Endothelial cell of umbilical vein (primary cell): ENCODE measurements around the gene APOF. TPM values are rescaled to one million over a fixed set of nuclear protein-coding genes. Genes with fewer than 3 reads are reported as not detected.

ENCODE experiments used
- BruUV-seq: library from RNA; stranded (reverse); fragments of 400-500 nt; replicated peaks from 2 replicates; lab custom pipeline; 2021; lab: Mats Ljungman, UMichigan
- CTCF ChIA-PET: fragments of 300-600, 350-600 bp; sonication (Branson Sonifier 250); formaldehyde crosslinking; loops from one replicate; lab custom pipeline; 2021; ENCODE audit warnings: antibody characterized with exemption, inconsistent platforms; lab: Charles Lee
- POLR2A ChIA-PET: fragments of 300-600, 350-600 bp; sonication (Branson Sonifier 250); formaldehyde crosslinking; loops from one replicate; lab custom pipeline; 2021; ENCODE audit warnings: antibody characterized with exemption, inconsistent platforms; lab: Charles Lee
- DNase-seq: peaks from one replicate; pipeline ENCODE4 v3.0.0-alpha.2; 2011; ENCODE audit warnings: low read depth, low spot score
- FAIRE-seq: peaks from 2 replicates; lab custom pipeline; 2011; peaks lifted over from hg19 to GRCh38; lab: Jason Lieb, UNC
- H2AFZ ChIP-seq: 2 replicates; pipeline ENCODE4 v1.6.0; 2012; ENCODE audit warnings: low read depth, low read length, control low read depth, inconsistent platforms
- H3K27ac ChIP-seq: 2 replicates; pipeline ENCODE4 v1.5.1; 2011; ENCODE audit warnings: low read depth, mild to moderate bottlenecking, control low read depth, low read length, moderate library complexity; ENCODE audit not compliant: insufficient read depth
- H3K27me3 ChIP-seq, 2 experiments: 2 replicates each; pipeline versions ENCODE4 v1.6.0 to v1.6.1; 2011; ENCODE audit warnings: low read length in 2 of 2, mixed read lengths in 1 of 2; ENCODE audit not compliant: control insufficient read depth in 2 of 2, insufficient read depth in 2 of 2
- H3K36me3 ChIP-seq, 2 experiments: 2 replicates in 1 of 2; 3 replicates in 1 of 2; pipeline ENCODE4 v1.5.1; 2011; ENCODE audit warnings: low read length in 2 of 2, mild to moderate bottlenecking in 1 of 2, moderate library complexity in 1 of 2; ENCODE audit not compliant: control insufficient read depth in 2 of 2, insufficient read depth in 2 of 2; ENCODE audit errors: extremely low read depth in 1 of 2
- H3K4me1 ChIP-seq: 3 replicates; pipeline ENCODE4 v1.5.1; 2011; ENCODE audit warnings: mild to moderate bottlenecking, low read length; ENCODE audit not compliant: control insufficient read depth, insufficient read depth; ENCODE audit errors: extremely low read depth
- H3K4me2 ChIP-seq: 2 replicates; pipeline ENCODE4 v1.6.1; 2011; ENCODE audit warnings: low read length, control low read depth, mixed read lengths; ENCODE audit not compliant: insufficient read depth
- H3K4me3 ChIP-seq, 3 experiments: fragments of 200-600 bp in 1 of 3; sonication (generic), shearing (Covaris generic) in 1 of 3; replicated peaks in 1 of 3; 2 replicates each; pipeline ENCODE4 v1.5.1; 2011 to 2016; ENCODE audit warnings: control low read depth in 3 of 3, low read length in 3 of 3, mild to moderate bottlenecking in 2 of 3, inconsistent platforms in 1 of 3, low read depth in 1 of 3, moderate library complexity in 1 of 3; ENCODE audit not compliant: insufficient read depth in 1 of 3
- H3K79me2 ChIP-seq: 2 replicates; pipeline ENCODE4 v1.6.0; 2012; ENCODE audit warnings: low read length, inconsistent platforms; ENCODE audit not compliant: control insufficient read depth, insufficient read depth
- H3K9ac ChIP-seq: replicated peaks from 2 replicates; pipeline ENCODE3; 2011; ENCODE audit warnings: low read length, control low read depth; ENCODE audit not compliant: insufficient read depth; ENCODE audit errors: extremely low read depth
- H3K9me1 ChIP-seq: replicated peaks from 3 replicates; pipeline ENCODE4 v1.6.0; 2011; ENCODE audit warnings: mild to moderate bottlenecking, low read length; ENCODE audit not compliant: control insufficient read depth, insufficient read depth; ENCODE audit errors: extremely low read depth
- H3K9me3 ChIP-seq: replicated peaks from 2 replicates; pipeline ENCODE4 v1.5.1; 2012; ENCODE audit warnings: low read length, inconsistent platforms; ENCODE audit not compliant: control insufficient read depth, insufficient read depth
- H4K20me1 ChIP-seq: replicated peaks from 2 replicates; pipeline ENCODE3; 2011; ENCODE audit warnings: mild to moderate bottlenecking, low read length; ENCODE audit not compliant: control insufficient read depth, insufficient read depth; ENCODE audit errors: extremely low read depth
- EZH2 ChIP-seq: IDR thresholded peaks from 2 replicates; pipeline ENCODE4 v1.6.1; 2012; ENCODE audit warnings: borderline replicate concordance, low read depth, mild to moderate bottlenecking, moderate library complexity, low read length, inconsistent platforms; ENCODE audit not compliant: severe bottlenecking
- FOS ChIP-seq: IDR thresholded peaks from 2 replicates; pipeline ENCODE4 v1.6.1; 2011; ENCODE audit warnings: mild to moderate bottlenecking, low read length, moderate library complexity, borderline replicate concordance; ENCODE audit not compliant: insufficient read depth
- JUN ChIP-seq: IDR thresholded peaks from 2 replicates; pipeline ENCODE4 v1.6.1; 2011; ENCODE audit warnings: borderline replicate concordance, low read depth; ENCODE audit not compliant: insufficient read length, insufficient read depth
- MYC ChIP-seq: IDR thresholded peaks from one replicate; pipeline ENCODE4 v1.6.1; 2011; ENCODE audit warnings: mild to moderate bottlenecking, low read depth, low read length
- POLR2A ChIP-seq: IDR thresholded peaks from 2 replicates; pipeline ENCODE4 v1.6.1; 2012; ENCODE audit warnings: low read depth, mild to moderate bottlenecking, control low read depth, low read length
- POLR2AphosphoS5 ChIP-seq: IDR thresholded peaks from 2 replicates; pipeline ENCODE4 v1.6.1; 2012; ENCODE audit warnings: low read depth, mild to moderate bottlenecking, control low read depth, low read length, moderate library complexity; ENCODE audit not compliant: insufficient read depth
- dilution Hi-C: fragments of 300-500 bp; cut with MboI; formaldehyde crosslinking; loops from one replicate; pipeline ENCODE4 v1.15.0; 2019; ENCODE audit warnings: low sequenced_read_pairs; ENCODE audit not compliant: extremely low pct_ligation_motif_present
- intact Hi-C: fragments of 100-400 bp; cut with micrococcal nuclease; formaldehyde crosslinking; loops from one replicate; pipeline ENCODE4 v1.10.0; 2022
- polyA plus RNA-seq, 4 experiments: library from polyadenylated mRNA; depleted of rRNA in 3 of 4; stranded (reverse) in 3 of 4; unstranded in 1 of 4; fragments of >200 nt; gene quantifications; 2 replicates each; pipeline versions ENCODE4 v1.2.1 to v1.2.3, GENCODE V29; 2011 to 2012; ENCODE audit warnings: missing spikeins in 1 of 4
- total RNA-seq: library from RNA; stranded (reverse); gene quantifications from 2 replicates; pipeline ENCODE4 v1.2.3, GENCODE V29; 2021
- TF ChIP-seq, protein P1 (sequence below), 2 donors: IDR thresholded peaks; 1 replicate in 1 of 2; 2 replicates in 1 of 2; pipeline ENCODE4 v1.5.1; 2011; ENCODE audit warnings: low read length in 2 of 2, mild to moderate bottlenecking in 2 of 2, moderate library complexity in 2 of 2, control low read depth in 1 of 2, inconsistent platforms in 1 of 2, low read depth in 1 of 2; ENCODE audit not compliant: insufficient read depth in 1 of 2; ENCODE audit errors: extremely low read depth in 1 of 2

APOF gene
- total and polyA plus RNA-seq, 2 donors (not counting 3 experiments of a cell fraction or from before 2014, with no cell fraction given) = not detected

DNA sequence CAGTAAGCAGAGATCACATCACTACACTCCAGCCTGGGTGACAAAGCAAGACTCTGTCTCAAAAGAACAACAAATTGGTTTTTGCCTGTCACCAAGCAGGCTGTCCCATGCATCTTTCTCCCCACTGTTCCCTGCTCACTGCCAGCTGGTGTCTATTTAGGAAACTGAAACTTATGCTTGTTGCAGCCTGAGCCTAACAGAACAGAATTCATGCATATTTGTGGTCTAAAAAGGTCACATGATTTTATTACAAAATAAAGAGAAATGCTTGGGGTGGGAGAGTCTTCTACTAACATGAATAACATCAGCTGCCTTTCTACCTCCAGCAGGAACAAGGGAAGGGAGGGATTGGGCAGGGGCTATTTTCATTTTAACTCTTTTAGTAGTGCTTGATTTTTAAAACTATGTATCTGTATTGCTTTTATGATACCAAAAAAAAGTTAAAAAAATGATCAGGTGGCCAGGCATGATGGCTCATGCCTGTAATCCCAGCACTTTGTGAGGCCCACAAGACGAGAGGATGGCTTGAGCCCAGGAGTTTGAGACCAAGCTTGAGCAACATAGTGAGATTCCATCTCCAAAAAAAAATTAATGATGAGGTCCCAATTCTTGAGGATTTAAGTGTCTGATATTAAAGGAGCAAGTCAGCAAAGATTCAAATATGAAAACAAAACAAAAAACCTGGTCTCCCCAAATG lies 3.7 kb downstream of the APOF start:
- no TSS peak for BruUV-seq
- Histone ChIP-seq H2AFZ (no peak overlapping the region), H3K9ac (peak overlapping the region; percentile 84), H3K36me3 (peaks cover 7 to 20% of the 10 kb centered on the region in 2 experiments), H3K9me1 (no peaks in the 10 kb centered on the region), H3K4me2 (peak overlapping the region; percentile 98), H3K27ac (no peak overlapping the region), H3K79me2 (peaks cover 10% of the 10 kb centered on the region), H3K27me3 (no peaks in the 10 kb centered on the region), H3K4me3 (peak overlapping the region; percentile 54 to 92 (median 74)), H3K9me3 (no peaks in the 10 kb centered on the region), H4K20me1 (no peaks in the 10 kb centered on the region), H3K4me1 (peaks cover 14% of the 10 kb centered on the region)
- dilution Hi-C loops (no loop called here), intact Hi-C loops (no loop called here)
- FAIRE-seq (peak; percentile 67), DNase-seq (no peak)
- TF ChIP-seq POLR2A = no peak
- no peak for TF ChIP-seq POLR2AphosphoS5
- ChIA-PET POLR2A (interaction anchor here (1.2 to 1.7 kb wide), 2 partner anchors 16 to 43 kb away, joined by 8 read pairs; partner anchors contain the start of gene CNPY2), CTCF (interaction anchor here (0.7 to 2.9 kb wide), 16 partner anchors 11 to 153 kb away, joined by 3 to 38 read pairs (median 4); partner anchors contain the start of genes CNPY2 and PAN2)

- Histone ChIP-seq H3K9me1 (no peaks in the 10 kb centered on the region), H3K9me3 (no peaks in the 10 kb centered on the region), H3K36me3 (peaks cover 23 to 54% of the 10 kb centered on the region in 2 experiments), H3K4me2 (no peak overlapping the region), H3K27me3 (no peaks in the 10 kb centered on the region), H3K9ac (no peak overlapping the region), H3K79me2 (no peaks in the 10 kb centered on the region), H3K4me1 (no peaks in the 10 kb centered on the region), H3K27ac (no peak overlapping the region), H3K4me3 (no peak overlapping the region), H4K20me1 (no peaks in the 10 kb centered on the region), H2AFZ (no peak overlapping the region)
- BruUV-seq = no TSS peak
- dilution Hi-C loops (no loop called here), intact Hi-C loops (no loop called here)
- CTCF ChIA-PET = interaction anchor here (1.0 to 1.6 kb wide), 3 partner anchors 9 to 93 kb away, joined by 3 to 6 read pairs (median 4); partner anchors contain the start of genes ANKRD52 and STAT2
- TF ChIP-seq JUN (no peak), POLR2A (no peak), FOS (no peak), MYC (no peak), EZH2 (no peak), POLR2AphosphoS5 (no peak)
- TF ChIP-seq, protein P1, sequence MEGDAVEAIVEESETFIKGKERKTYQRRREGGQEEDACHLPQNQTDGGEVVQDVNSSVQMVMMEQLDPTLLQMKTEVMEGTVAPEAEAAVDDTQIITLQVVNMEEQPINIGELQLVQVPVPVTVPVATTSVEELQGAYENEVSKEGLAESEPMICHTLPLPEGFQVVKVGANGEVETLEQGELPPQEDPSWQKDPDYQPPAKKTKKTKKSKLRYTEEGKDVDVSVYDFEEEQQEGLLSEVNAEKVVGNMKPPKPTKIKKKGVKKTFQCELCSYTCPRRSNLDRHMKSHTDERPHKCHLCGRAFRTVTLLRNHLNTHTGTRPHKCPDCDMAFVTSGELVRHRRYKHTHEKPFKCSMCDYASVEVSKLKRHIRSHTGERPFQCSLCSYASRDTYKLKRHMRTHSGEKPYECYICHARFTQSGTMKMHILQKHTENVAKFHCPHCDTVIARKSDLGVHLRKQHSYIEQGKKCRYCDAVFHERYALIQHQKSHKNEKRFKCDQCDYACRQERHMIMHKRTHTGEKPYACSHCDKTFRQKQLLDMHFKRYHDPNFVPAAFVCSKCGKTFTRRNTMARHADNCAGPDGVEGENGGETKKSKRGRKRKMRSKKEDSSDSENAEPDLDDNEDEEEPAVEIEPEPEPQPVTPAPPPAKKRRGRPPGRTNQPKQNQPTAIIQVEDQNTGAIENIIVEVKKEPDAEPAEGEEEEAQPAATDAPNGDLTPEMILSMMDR (IDR thresholded peaks at IDR 0.05; ENCODE audit: extremely low read depth in 1 of 2, insufficient read depth in 1 of 2, low read depth in 1 of 2, low read length in 2 of 2) = no peak
- DNase-seq (no peak), FAIRE-seq (no peak)
- POLR2A ChIA-PET = no interaction called here
These were observed 11.3 kb downstream of the APOF start for GRCh38 chr12:56351325-56351724.
